ENCODE measurements around the gene PLPP4. TPM values are rescaled to one million over a fixed set of nuclear protein-coding genes. Genes with fewer than 3 reads are reported as not detected.

PLPP4 gene
- total RNA-seq, 1 experiment from 2014 or later, result 1.3 TPM

GRCh38 chr10:120483006-120483405 is 26.0 kb downstream of the PLPP4 start:
- CTCF ChIA-PET, result no interaction called here
- Mint-ChIP-seq H3K4me1 (ENCODE audit: insufficient read depth, unreplicated experiment) (no peaks in the 10 kb centered on the region), H3K27me3 (ENCODE audit: insufficient read depth, unreplicated experiment) (no peaks in the 10 kb centered on the region), H3K4me3 (ENCODE audit: unreplicated experiment) (no peak overlapping the region), H3K27ac (ENCODE audit: low read depth, unreplicated experiment) (no peak overlapping the region), H3K36me3 (ENCODE audit: insufficient read depth, unreplicated experiment) (no peaks in the 10 kb centered on the region), H3K9me3 (ENCODE audit: unreplicated experiment) (peaks cover 8% of the 10 kb centered on the region)
- DNase-seq (ENCODE audit: unreplicated experiment), result no peak
- TF ChIP-seq, protein P1, sequence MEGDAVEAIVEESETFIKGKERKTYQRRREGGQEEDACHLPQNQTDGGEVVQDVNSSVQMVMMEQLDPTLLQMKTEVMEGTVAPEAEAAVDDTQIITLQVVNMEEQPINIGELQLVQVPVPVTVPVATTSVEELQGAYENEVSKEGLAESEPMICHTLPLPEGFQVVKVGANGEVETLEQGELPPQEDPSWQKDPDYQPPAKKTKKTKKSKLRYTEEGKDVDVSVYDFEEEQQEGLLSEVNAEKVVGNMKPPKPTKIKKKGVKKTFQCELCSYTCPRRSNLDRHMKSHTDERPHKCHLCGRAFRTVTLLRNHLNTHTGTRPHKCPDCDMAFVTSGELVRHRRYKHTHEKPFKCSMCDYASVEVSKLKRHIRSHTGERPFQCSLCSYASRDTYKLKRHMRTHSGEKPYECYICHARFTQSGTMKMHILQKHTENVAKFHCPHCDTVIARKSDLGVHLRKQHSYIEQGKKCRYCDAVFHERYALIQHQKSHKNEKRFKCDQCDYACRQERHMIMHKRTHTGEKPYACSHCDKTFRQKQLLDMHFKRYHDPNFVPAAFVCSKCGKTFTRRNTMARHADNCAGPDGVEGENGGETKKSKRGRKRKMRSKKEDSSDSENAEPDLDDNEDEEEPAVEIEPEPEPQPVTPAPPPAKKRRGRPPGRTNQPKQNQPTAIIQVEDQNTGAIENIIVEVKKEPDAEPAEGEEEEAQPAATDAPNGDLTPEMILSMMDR (IDR thresholded peaks at IDR 0.05; ENCODE audit: unreplicated experiment), result no peak
- POLR2A ChIA-PET, result no interaction called here
- BruUV-seq (replicated peaks), result no TSS peak
- intact Hi-C loops (cut with micrococcal nuclease), result no loop called here

DNA sequence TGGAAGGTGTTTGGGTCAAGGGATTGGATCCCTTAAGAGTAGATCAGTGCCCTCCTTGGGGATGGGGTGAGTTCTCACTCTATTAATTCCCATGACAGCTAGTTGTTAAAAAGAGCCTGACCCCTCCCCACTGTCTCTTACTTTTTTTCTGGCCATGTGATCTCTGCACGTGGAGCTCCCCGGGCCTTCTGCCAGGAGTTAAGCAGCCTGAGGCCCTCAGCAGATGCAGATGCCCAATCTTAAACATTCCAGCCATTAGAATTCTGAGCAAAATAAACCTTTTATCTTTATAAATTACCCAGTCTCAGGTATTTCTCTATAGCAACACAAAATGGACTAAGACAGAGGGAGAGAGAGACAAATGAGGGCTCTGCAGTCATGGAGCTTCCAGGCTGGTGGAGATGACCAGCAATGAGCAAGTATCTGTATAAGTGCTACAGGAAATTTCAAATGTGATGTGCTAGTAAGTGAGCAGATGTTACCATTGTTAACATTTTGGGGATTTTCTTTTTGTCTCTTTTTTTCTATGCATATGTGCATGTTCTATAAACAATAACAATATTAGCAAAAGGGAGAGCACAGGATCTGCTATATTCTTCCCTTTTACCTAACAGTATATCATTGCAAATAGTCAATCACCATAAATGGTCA is 26.7 kb downstream of the PLPP4 start:
- H3K4me1 Mint-ChIP-seq (ENCODE audit: insufficient read depth, unreplicated experiment), result no peaks in the 10 kb centered on the region
- peaks cover 8% of the 10 kb centered on the region for H3K9me3 Mint-ChIP-seq (ENCODE audit: unreplicated experiment)
- POLR2A ChIA-PET, result no interaction called here
- CTCF ChIA-PET, result no interaction called here
- no peak overlapping the region for H3K4me3 Mint-ChIP-seq (ENCODE audit: unreplicated experiment)
- no peaks in the 10 kb centered on the region for H3K36me3 Mint-ChIP-seq (ENCODE audit: insufficient read depth, unreplicated experiment)
- H3K27me3 Mint-ChIP-seq (ENCODE audit: insufficient read depth, unreplicated experiment), result no peaks in the 10 kb centered on the region
- DNase-seq (ENCODE audit: unreplicated experiment), result no peak
- H3K27ac Mint-ChIP-seq (ENCODE audit: low read depth, unreplicated experiment), result no peak overlapping the region
- TF ChIP-seq, protein P1 (IDR thresholded peaks at IDR 0.05; ENCODE audit: unreplicated experiment), result no peak
- intact Hi-C loops (cut with micrococcal nuclease), result no loop called here
- no TSS peak for BruUV-seq (replicated peaks)

- intact Hi-C loops (cut with micrococcal nuclease), result no loop called here
- Mint-ChIP-seq H3K4me3 (ENCODE audit: unreplicated experiment) (no peak overlapping the region), H3K9me3 (ENCODE audit: unreplicated experiment) (peaks cover 8% of the 10 kb centered on the region), H3K27me3 (ENCODE audit: insufficient read depth, unreplicated experiment) (no peaks in the 10 kb centered on the region), H3K27ac (ENCODE audit: low read depth, unreplicated experiment) (no peak overlapping the region), H3K36me3 (ENCODE audit: insufficient read depth, unreplicated experiment) (no peaks in the 10 kb centered on the region), H3K4me1 (ENCODE audit: insufficient read depth, unreplicated experiment) (no peaks in the 10 kb centered on the region)
- POLR2A ChIA-PET, result interaction anchor here (1.8 kb wide), 1 partner anchor 10 kb away, joined by 5 read pairs; no protein-coding TSS in a partner anchor
- CTCF ChIA-PET, result interaction anchor here (0.5 kb wide), 1 partner anchor 11 kb away, joined by 3 read pairs; no protein-coding TSS in a partner anchor
- BruUV-seq (replicated peaks), result no TSS peak
- TF ChIP-seq, protein P1 (IDR thresholded peaks at IDR 0.05; ENCODE audit: unreplicated experiment), result no peak
- no peak for DNase-seq (ENCODE audit: unreplicated experiment)
Observed at GRCh38 chr10:120485946-120486345, 28.9 kb downstream of the PLPP4 start.

DNA sequence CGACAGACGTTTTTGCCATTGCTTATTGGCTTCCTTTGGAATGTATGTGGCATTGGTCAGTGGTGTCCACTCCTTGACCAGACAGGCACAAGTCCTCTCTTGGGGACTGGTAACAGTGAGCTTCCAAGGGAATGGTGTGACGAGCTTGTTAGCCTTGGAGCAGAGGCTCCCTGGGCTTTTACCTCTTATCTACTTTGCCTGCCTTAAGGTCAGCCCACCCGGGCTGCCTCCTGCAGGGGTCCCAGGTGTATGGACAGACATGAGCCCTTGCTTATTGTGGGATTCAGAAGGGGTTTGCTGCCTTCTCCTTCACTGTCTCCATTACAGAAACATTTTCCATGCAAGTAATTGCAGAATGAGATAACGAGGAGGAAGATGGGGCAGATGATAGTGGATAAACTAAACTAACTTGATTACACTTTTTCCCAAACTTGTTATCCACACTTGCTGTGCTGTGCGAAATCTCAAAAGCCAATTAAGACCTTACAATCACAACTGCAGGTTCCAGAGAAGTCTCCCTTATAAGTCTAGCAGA is 29.7 kb downstream of the PLPP4 start:
- BruUV-seq (replicated peaks), result no TSS peak
- TF ChIP-seq, protein P1 (IDR thresholded peaks at IDR 0.05; ENCODE audit: unreplicated experiment), result no peak
- peaks cover 6% of the 10 kb centered on the region for H3K9me3 Mint-ChIP-seq (ENCODE audit: unreplicated experiment)
- H3K27ac Mint-ChIP-seq (ENCODE audit: low read depth, unreplicated experiment), result no peak overlapping the region
- intact Hi-C loops (cut with micrococcal nuclease), result no loop called here
- ChIA-PET POLR2A (interaction anchor here (1.8 kb wide), 1 partner anchor 9 kb away, joined by 5 read pairs; no protein-coding TSS in a partner anchor), CTCF (interaction anchor here (0.5 kb wide), 1 partner anchor 11 kb away, joined by 3 read pairs; no protein-coding TSS in a partner anchor)
- H3K36me3 Mint-ChIP-seq (ENCODE audit: insufficient read depth, unreplicated experiment), result no peaks in the 10 kb centered on the region
- H3K4me1 Mint-ChIP-seq (ENCODE audit: insufficient read depth, unreplicated experiment), result no peaks in the 10 kb centered on the region
- H3K4me3 Mint-ChIP-seq (ENCODE audit: unreplicated experiment), result no peak overlapping the region
- no peaks in the 10 kb centered on the region for H3K27me3 Mint-ChIP-seq (ENCODE audit: insufficient read depth, unreplicated experiment)
- DNase-seq (ENCODE audit: unreplicated experiment), result no peak

Data from MCF 10A (cell line).